SK-N-MC (cell line): Measurements from ENCODE around the gene LSAMP.

Source experiments
- DNase-seq: peaks from one replicate; pipeline ENCODE4 v3.0.0-alpha.2; 2011; ENCODE audit warnings: low read depth, low spot score
- H3K27ac ChIP-seq: fragments of 200-600 bp; sonication (generic); 2 replicates; pipeline ENCODE4 v1.5.1; 2016; ENCODE audit warnings: mixed run types
- H3K36me3 ChIP-seq: fragments of 200-600 bp; sonication (generic); 2 replicates; pipeline ENCODE4 v1.6.1; 2017; ENCODE audit warnings: antibody characterized with exemption, low read length, mixed read lengths; ENCODE audit not compliant: insufficient read depth
- H3K4me3 ChIP-seq: fragments of 200-600 bp; sonication (generic); 2 replicates; pipeline ENCODE4 v1.5.1; 2016
- H3K9ac ChIP-seq: fragments of 200-600 bp; sonication (generic); 2 replicates; pipeline ENCODE4 v1.8.0; 2017; ENCODE audit warnings: mixed run types, mixed read lengths; ENCODE audit not compliant: insufficient read length
- H3K9me3 ChIP-seq: fragments of 200-600 bp; sonication (generic); 2 replicates; pipeline ENCODE4 v1.6.1; 2017; ENCODE audit warnings: low read depth, mild to moderate bottlenecking, antibody characterized with exemption, low read length, moderate library complexity, mixed read lengths
- EZH2 ChIP-seq: fragments of 200-600 bp; sonication (generic); IDR thresholded peaks from one replicate; pipeline ENCODE4 v1.6.1; 2017; ENCODE audit warnings: antibody characterized with exemption
- FOXP2 ChIP-seq: optimal IDR thresholded peaks from 2 replicates; pipeline ENCODE3; 2011; ENCODE audit warnings: mild to moderate bottlenecking, moderate library complexity; ENCODE audit not compliant: insufficient read depth; ENCODE audit errors: extremely low read length, control extremely low read depth
- POLR2AphosphoS5 ChIP-seq: IDR thresholded peaks from 2 replicates; pipeline ENCODE4 v1.6.1; 2012; ENCODE audit warnings: mild to moderate bottlenecking, low read depth, low read length, borderline replicate concordance

The LSAMP gene

GRCh38 chr3:116442331-116443021 lies 2.8 kb downstream of the LSAMP start:
- H3K9me3 ChIP-seq, result no peaks in the 10 kb centered on the region
- peaks cover 18% of the 10 kb centered on the region for H3K36me3 ChIP-seq
- H3K9ac ChIP-seq, result peak overlapping the region; percentile 78
- H3K27ac ChIP-seq, result peak overlapping the region; percentile 95
- DNase-seq, result no peak
- H3K4me3 ChIP-seq, result peak overlapping the region; percentile 89
- no peak for TF ChIP-seq FOXP2
- TF ChIP-seq EZH2, result no peak
- TF ChIP-seq POLR2AphosphoS5, result no peak

GRCh38 chr3:116441652-116442051 lies 3.6 kb downstream of the LSAMP start:
- peak overlapping the region; percentile 89 for H3K4me3 ChIP-seq
- H3K27ac ChIP-seq, result peak overlapping the region; percentile 95; the same call in 1 of the 2 replicates
- H3K36me3 ChIP-seq, result peaks cover 18% of the 10 kb centered on the region
- H3K9ac ChIP-seq, result peak overlapping the region; percentile 78
- TF ChIP-seq POLR2AphosphoS5 (no peak), EZH2 (no peak), FOXP2 (no peak)
- DNase-seq, result no peak
- no peaks in the 10 kb centered on the region for H3K9me3 ChIP-seq

- no peak overlapping the region for H3K9ac ChIP-seq
- no peak for DNase-seq
- H3K9me3 ChIP-seq, result no peaks in the 10 kb centered on the region
- H3K27ac ChIP-seq, result peak overlapping the region; percentile 3; the same call in 1 of the 2 replicates
- peaks cover 23% of the 10 kb centered on the region for H3K36me3 ChIP-seq
- peak overlapping the region; percentile 89 for H3K4me3 ChIP-seq
- TF ChIP-seq EZH2 (no peak), FOXP2 (no peak), POLR2AphosphoS5 (no peak)
These were observed 5.1 kb downstream of the LSAMP start for GRCh38 chr3:116440196-116440595.

GRCh38 chr3:116433552-116433951 lies 11.7 kb downstream of the LSAMP start:
- H3K27ac ChIP-seq, result no peak overlapping the region
- H3K9ac ChIP-seq, result no peak overlapping the region
- no peak for TF ChIP-seq POLR2AphosphoS5
- no peak for TF ChIP-seq FOXP2
- TF ChIP-seq EZH2, result no peak
- no peak overlapping the region for H3K4me3 ChIP-seq
- H3K36me3 ChIP-seq, result peaks cover 15% of the 10 kb centered on the region; the same call in 1 of the 2 replicates
- no peaks in the 10 kb centered on the region for H3K9me3 ChIP-seq
- no peak for DNase-seq

- DNase-seq, result no peak
- TF ChIP-seq POLR2AphosphoS5 (no peak), FOXP2 (no peak), EZH2 (no peak)
These were observed 12.5 kb downstream of the LSAMP start for GRCh38 chr3:116432795-116433194.

DNA sequence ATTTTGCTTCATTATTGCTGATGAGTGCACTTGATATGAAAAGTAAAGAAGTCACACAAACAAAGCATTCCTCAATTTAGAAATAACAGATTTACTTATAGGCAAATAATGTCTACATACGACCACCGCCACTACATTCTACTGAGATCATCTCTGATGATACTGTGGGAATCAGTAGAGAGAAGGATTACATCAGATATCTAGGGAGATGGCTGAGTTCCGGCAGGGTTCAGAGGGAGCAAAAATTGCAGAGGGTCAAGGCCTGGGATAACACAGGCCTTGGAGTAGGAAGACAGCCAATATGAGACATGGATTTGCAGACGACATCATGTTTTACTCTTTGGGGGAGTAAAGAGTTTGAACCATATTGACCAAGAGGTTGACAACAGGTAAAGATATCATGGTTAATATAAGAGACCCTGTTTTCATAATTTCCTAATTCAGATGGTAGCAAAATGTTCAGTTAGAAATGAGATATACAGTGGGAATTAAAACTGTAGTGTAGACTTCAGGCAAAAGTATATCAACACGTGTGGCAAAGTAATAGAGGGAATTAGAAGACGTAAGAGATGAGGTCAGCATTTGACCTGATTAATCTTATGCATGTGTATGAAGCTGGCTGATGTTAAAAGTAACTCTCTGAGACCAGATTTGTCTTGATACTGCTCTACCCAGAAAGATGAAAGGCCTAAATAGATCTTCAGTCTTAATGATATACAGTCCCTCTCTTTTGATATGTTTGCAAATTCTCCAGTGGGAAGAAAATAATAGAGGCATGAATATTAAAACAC lies 15.6 kb downstream of the LSAMP start:
- Histone ChIP-seq H3K9ac (no peak overlapping the region), H3K27ac (peak overlapping the region; percentile 20), H3K4me3 (no peak overlapping the region), H3K9me3 (no peaks in the 10 kb centered on the region), H3K36me3 (peaks cover 9% of the 10 kb centered on the region; the same call in 1 of the 2 replicates)
- DNase-seq, result no peak
- no peak for TF ChIP-seq FOXP2
- no peak for TF ChIP-seq EZH2
- no peak for TF ChIP-seq POLR2AphosphoS5

More at GRCh38 chr3:116432795-116433194, 12.5 kb downstream of the LSAMP start:
- H3K9me3 ChIP-seq, result no peaks in the 10 kb centered on the region
- H3K9ac ChIP-seq, result no peak overlapping the region
- H3K27ac ChIP-seq, result peak overlapping the region; percentile 29; the same call in 1 of the 2 replicates
- H3K4me3 ChIP-seq, result peak overlapping the region; percentile 18; the same call in 1 of the 2 replicates
- H3K36me3 ChIP-seq, result peaks cover 15% of the 10 kb centered on the region; the same call in 1 of the 2 replicates

DNA sequence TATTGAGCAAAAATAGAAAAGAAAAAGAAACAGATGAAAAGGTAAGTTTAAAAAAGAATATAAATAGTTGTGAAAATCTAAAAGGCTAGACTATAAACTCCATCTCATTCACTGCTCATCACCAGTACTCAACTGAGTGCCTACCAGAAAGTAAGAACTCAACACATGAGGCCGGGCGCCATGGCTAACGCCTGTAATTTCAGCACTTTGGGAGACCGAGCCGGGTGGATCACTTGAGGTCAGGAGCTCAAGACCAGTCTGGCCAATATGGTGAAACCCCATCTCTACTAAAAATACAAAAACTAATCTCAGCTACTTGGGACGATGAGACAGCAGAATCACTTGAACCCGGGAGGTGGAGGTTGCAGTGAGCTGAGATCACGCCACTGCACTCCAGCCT lies 19.3 kb downstream of the LSAMP start:
- Histone ChIP-seq H3K36me3 (peaks cover 25% of the 10 kb centered on the region), H3K4me3 (no peak overlapping the region), H3K27ac (no peak overlapping the region), H3K9ac (no peak overlapping the region), H3K9me3 (no peaks in the 10 kb centered on the region)
- no peak for DNase-seq
- TF ChIP-seq FOXP2 (no peak), POLR2AphosphoS5 (no peak), EZH2 (no peak)

GRCh38 chr3:116425126-116425525 lies 20.2 kb downstream of the LSAMP start:
- Histone ChIP-seq H3K36me3 (peaks cover 25% of the 10 kb centered on the region), H3K9me3 (no peaks in the 10 kb centered on the region), H3K27ac (no peak overlapping the region), H3K9ac (no peak overlapping the region), H3K4me3 (no peak overlapping the region)
- no peak for DNase-seq
- TF ChIP-seq FOXP2, result no peak
- no peak for TF ChIP-seq EZH2
- no peak for TF ChIP-seq POLR2AphosphoS5
